Measurements from ENCODE around the gene POLN. TPM values are rescaled to one million over a fixed set of nuclear protein-coding genes. Genes with fewer than 3 reads are reported as not detected.
"Not testable (repeated sequence)": the region's sequence is repeated elsewhere in the genome, so short reads cannot be mapped to it uniquely, and the experiment has no call there.

POLN gene
- total RNA-seq, 2 donors from 2014 or later = 2.4 to 6.3 TPM

GRCh38 chr4:2044119-2044485, 197.8 kb downstream of the POLN start:
- ATAC-seq (no peak), DNase-seq (no peak)
- intact Hi-C loops (cut with DNase I) = no loop called here

- no peak for DNase-seq
- no peak for ATAC-seq
- intact Hi-C loops (cut with DNase I) = no loop called here
Observed at GRCh38 chr4:2043396-2044118, 198.4 kb downstream of the POLN start.

GRCh38 chr4:2042947-2043395, 198.9 kb downstream of the POLN start:
- no peak for ATAC-seq
- intact Hi-C loops (cut with DNase I) = no loop called here
- DNase-seq = no peak

GRCh38 chr4:2042204-2042946, 199.5 kb downstream of the POLN start:
- no peak for DNase-seq
- intact Hi-C loops (cut with DNase I) = no loop called here
- peak; percentile 39 to 46 for ATAC-seq

- DNase-seq (peak; percentile 90), ATAC-seq (peak; percentile 74 to 83)
- intact Hi-C loops (cut with DNase I) = no loop called here
Observed at GRCh38 chr4:2041239-2042130, 200.4 kb downstream of the POLN start.

GRCh38 chr4:2040391-2041238, 201.3 kb downstream of the POLN start:
- intact Hi-C loops (cut with DNase I) = no loop called here
- DNase-seq (no peak), ATAC-seq (peak; percentile 9 to 11)

GRCh38 chr4:2036866-2037265, 205.1 kb downstream of the POLN start:
- DNase-seq (no peak), ATAC-seq (no peak)
- intact Hi-C loops (cut with DNase I) = no loop called here

- ATAC-seq = no peak
- intact Hi-C loops (cut with DNase I) = no loop called here
- no peak for DNase-seq
Observed at GRCh38 chr4:2036327-2036726, 205.6 kb downstream of the POLN start.

- DNase-seq; ATAC-seq; intact Hi-C loops (cut with DNase I): not testable (repeated sequence)
Observed at GRCh38 chr4:2031161-2031560, 210.8 kb downstream of the POLN start.

GRCh38 chr4:2027120-2027519, 214.8 kb downstream of the POLN start:
- ATAC-seq; intact Hi-C loops (cut with DNase I); DNase-seq: not testable (repeated sequence)

- no peak for DNase-seq
- intact Hi-C loops (cut with DNase I) = no loop called here
- ATAC-seq = no peak
Observed at GRCh38 chr4:2025817-2026216, 216.1 kb downstream of the POLN start.

GRCh38 chr4:2024683-2025082, 217.2 kb downstream of the POLN start:
- ATAC-seq (no peak), DNase-seq (no peak)
- intact Hi-C loops (cut with DNase I) = no loop called here

Other genes with a start within 250 kb of the POLN start
- gene NELFA, start 233.1 kb downstream of the POLN start, total RNA-seq = 10 to 100 TPM; 12.4 to 17.0 TPM
- 10 to 100 TPM in 1 of 2 donors, 1 to 10 TPM in 1; 8.8 to 12.5 TPM for gene NAT8L, start 182.8 kb downstream of the POLN start, total RNA-seq
- 1 to 10 TPM; 6.7 to 7.3 TPM for gene HAUS3, start within 50 bp of the POLN start, total RNA-seq
- gene MXD4, start 20.0 kb upstream of the POLN start, total RNA-seq = 10 to 100 TPM; 27.7 to 46.9 TPM
- 1 to 10 TPM; 5.2 to 7.2 TPM for gene ZFYVE28, start 176.5 kb upstream of the POLN start, total RNA-seq
- gene CFAP99, start 176.8 kb upstream of the POLN start, total RNA-seq = not detected
- 10 to 100 TPM; 22.5 to 37.0 TPM for gene RNF4, start 227.0 kb upstream of the POLN start, total RNA-seq

Data from left cardiac atrium (tissue), 4 donors.